ENCODE measurements around the gene CPZ.

GRCh38 chr4:8644966-8645752 is 52.6 kb downstream of the CPZ start:
- TF ChIP-seq POLR2A (IDR thresholded peaks at IDR 0.05), result no peak
- TF ChIP-seq CTCF (IDR thresholded peaks at IDR 0.05), result no peak
- TF ChIP-seq EP300 (IDR thresholded peaks at IDR 0.05), result no peak

Measured in suprapubic skin (tissue), 3 donors.